Measurements from ENCODE around the gene GCSAML.

- TF ChIP-seq CTCF (IDR thresholded peaks at IDR 0.05; ENCODE audit: insufficient read depth, low read length, poor library complexity, severe bottlenecking) (no peak), EZH2phosphoT487 (conservative IDR thresholded peaks at IDR 0.05; ENCODE audit: low read length) (no peak)
These were observed 65.7 kb downstream of the GCSAML start for GRCh38 chr1:247614625-247615024.

All from SU-DHL-6 (cell line).